ENCODE measurements around the gene SMAD6. TPM values are rescaled to one million over a fixed set of nuclear protein-coding genes. Genes with fewer than 3 reads are reported as not detected.

SMAD6 gene
- total RNA-seq, 1 donor from 2014 or later = 2.7 TPM

GRCh38 chr15:66653852-66654251 is 48.2 kb upstream of the SMAD6 start:
- H3K9me3 ChIP-seq (ENCODE audit: insufficient read depth, low read depth, low read length) = no peaks in the 10 kb centered on the region
- Mint-ChIP-seq H3K4me1 (ENCODE audit: low read depth, unreplicated experiment) (peaks cover 11% of the 10 kb centered on the region), H3K27me3 (ENCODE audit: low read depth, unreplicated experiment) (peaks cover 34% of the 10 kb centered on the region), H3K36me3 (ENCODE audit: low read depth, unreplicated experiment) (no peaks in the 10 kb centered on the region), H3K27ac (ENCODE audit: unreplicated experiment) (peak overlapping the region; percentile 41), H3K4me3 (ENCODE audit: unreplicated experiment) (no peak overlapping the region), H3K9me3 (ENCODE audit: unreplicated experiment) (no peaks in the 10 kb centered on the region)
- no peaks in the 10 kb centered on the region for H4K20me1 ChIP-seq (ENCODE audit: insufficient read depth, low read length)
- FAIRE-seq = no peak
- H2AFZ ChIP-seq (ENCODE audit: low read depth, low read length) = no peak overlapping the region
- no peak overlapping the region for H3K27ac ChIP-seq (ENCODE audit: low read depth, low read length)
- no peaks in the 10 kb centered on the region for H3K27me3 ChIP-seq (ENCODE audit: insufficient read depth, low read length)
- no peak overlapping the region for H3K9ac ChIP-seq (ENCODE audit: low read length)
- H3K79me2 ChIP-seq (ENCODE audit: insufficient read depth, low read length) = no peaks in the 10 kb centered on the region
- no peak overlapping the region for H3K4me3 ChIP-seq (ENCODE audit: insufficient read depth, low read depth, low read length)
- no peaks in the 10 kb centered on the region for H3K36me3 ChIP-seq (ENCODE audit: insufficient read depth, low read length)
- H3K4me1 ChIP-seq (ENCODE audit: insufficient read depth, low read length) = no peaks in the 10 kb centered on the region
- no peak overlapping the region for H3K4me2 ChIP-seq (ENCODE audit: low read length)
- TF ChIP-seq, protein P1, sequence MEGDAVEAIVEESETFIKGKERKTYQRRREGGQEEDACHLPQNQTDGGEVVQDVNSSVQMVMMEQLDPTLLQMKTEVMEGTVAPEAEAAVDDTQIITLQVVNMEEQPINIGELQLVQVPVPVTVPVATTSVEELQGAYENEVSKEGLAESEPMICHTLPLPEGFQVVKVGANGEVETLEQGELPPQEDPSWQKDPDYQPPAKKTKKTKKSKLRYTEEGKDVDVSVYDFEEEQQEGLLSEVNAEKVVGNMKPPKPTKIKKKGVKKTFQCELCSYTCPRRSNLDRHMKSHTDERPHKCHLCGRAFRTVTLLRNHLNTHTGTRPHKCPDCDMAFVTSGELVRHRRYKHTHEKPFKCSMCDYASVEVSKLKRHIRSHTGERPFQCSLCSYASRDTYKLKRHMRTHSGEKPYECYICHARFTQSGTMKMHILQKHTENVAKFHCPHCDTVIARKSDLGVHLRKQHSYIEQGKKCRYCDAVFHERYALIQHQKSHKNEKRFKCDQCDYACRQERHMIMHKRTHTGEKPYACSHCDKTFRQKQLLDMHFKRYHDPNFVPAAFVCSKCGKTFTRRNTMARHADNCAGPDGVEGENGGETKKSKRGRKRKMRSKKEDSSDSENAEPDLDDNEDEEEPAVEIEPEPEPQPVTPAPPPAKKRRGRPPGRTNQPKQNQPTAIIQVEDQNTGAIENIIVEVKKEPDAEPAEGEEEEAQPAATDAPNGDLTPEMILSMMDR (IDR thresholded peaks at IDR 0.05; ENCODE audit: insufficient read depth, low read depth, low read length) = no peak
- no peak for TF ChIP-seq EZH2 (IDR thresholded peaks at IDR 0.05; ENCODE audit: insufficient read depth, low read length)
- no peak for DNase-seq (ENCODE audit: low read depth)

DNA sequence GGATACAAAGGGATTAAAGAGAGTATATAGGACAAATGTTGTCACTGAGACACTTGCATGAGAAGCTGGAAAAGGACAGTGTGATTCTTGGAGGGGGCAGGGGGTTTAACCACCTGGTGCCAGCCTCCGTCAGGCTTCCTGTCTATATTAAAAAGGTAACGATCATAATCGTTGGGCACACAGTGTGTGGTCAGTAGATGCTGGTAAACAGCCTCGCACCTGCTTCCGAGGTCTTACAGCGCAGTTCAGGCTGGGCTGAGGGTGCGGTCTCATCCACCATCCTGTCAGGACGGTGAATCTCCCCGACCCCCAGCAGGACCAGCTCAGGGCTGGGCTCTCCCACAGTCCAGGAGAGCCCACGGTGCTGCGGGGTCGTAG is 47.7 kb upstream of the SMAD6 start:
- peak overlapping the region; percentile 69 for H2AFZ ChIP-seq (ENCODE audit: low read depth, low read length)
- no peak overlapping the region for H3K27ac ChIP-seq (ENCODE audit: low read depth, low read length)
- no peaks in the 10 kb centered on the region for H3K9me3 ChIP-seq (ENCODE audit: insufficient read depth, low read depth, low read length)
- no peaks in the 10 kb centered on the region for H4K20me1 ChIP-seq (ENCODE audit: insufficient read depth, low read length)
- peaks cover 11% of the 10 kb centered on the region for H3K4me1 Mint-ChIP-seq (ENCODE audit: low read depth, unreplicated experiment)
- H3K4me2 ChIP-seq (ENCODE audit: low read length) = peak overlapping the region; percentile 75
- DNase-seq (ENCODE audit: low read depth) (no peak), FAIRE-seq (no peak)
- no peak overlapping the region for H3K9ac ChIP-seq (ENCODE audit: low read length)
- no peak overlapping the region for H3K27ac Mint-ChIP-seq (ENCODE audit: unreplicated experiment)
- no peak overlapping the region for H3K4me3 ChIP-seq (ENCODE audit: insufficient read depth, low read depth, low read length)
- no peaks in the 10 kb centered on the region for H3K79me2 ChIP-seq (ENCODE audit: insufficient read depth, low read length)
- no peaks in the 10 kb centered on the region for H3K36me3 Mint-ChIP-seq (ENCODE audit: low read depth, unreplicated experiment)
- no peak for TF ChIP-seq EZH2 (IDR thresholded peaks at IDR 0.05; ENCODE audit: insufficient read depth, low read length)
- TF ChIP-seq, protein P1 (IDR thresholded peaks at IDR 0.05; ENCODE audit: insufficient read depth, low read depth, low read length) = no peak
- no peaks in the 10 kb centered on the region for H3K36me3 ChIP-seq (ENCODE audit: insufficient read depth, low read length)
- H3K4me1 ChIP-seq (ENCODE audit: insufficient read depth, low read length) = no peaks in the 10 kb centered on the region
- H3K4me3 Mint-ChIP-seq (ENCODE audit: unreplicated experiment) = no peak overlapping the region
- no peaks in the 10 kb centered on the region for H3K9me3 Mint-ChIP-seq (ENCODE audit: unreplicated experiment)
- peaks cover 34% of the 10 kb centered on the region for H3K27me3 Mint-ChIP-seq (ENCODE audit: low read depth, unreplicated experiment)
- no peaks in the 10 kb centered on the region for H3K27me3 ChIP-seq (ENCODE audit: insufficient read depth, low read length)

DNA sequence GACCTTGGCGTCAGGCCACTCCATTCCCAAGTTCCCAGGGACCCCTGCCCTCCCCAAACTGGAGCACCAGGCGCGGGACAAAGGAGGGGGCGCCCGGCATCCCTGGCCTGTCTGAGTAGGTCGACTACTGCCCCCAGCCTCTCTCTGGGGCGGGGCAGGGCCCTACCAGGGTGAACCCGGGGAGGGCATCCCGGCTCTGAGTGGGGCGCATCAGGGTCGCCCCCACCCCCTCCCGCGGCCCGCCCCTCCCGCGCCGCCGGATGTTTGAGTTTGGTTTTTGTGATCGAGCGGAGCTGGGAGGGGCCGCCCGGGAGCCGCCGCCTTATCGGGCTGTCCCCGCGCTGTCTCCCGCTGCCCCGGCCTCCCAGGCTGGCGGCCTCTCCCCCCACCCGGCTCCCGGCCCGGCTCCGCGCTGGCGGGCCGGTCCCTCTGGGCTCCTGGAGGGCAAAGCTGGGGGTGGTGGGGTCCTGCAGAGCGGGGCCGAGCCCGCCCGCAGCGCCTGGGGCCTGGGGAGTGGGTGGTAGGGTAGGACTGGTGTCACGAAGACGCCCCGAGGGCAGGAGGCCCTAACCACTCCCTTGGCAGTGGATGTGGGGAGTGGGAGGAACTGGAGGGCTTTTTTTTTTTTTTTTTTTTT is 47.2 kb upstream of the SMAD6 start:
- Histone ChIP-seq H2AFZ (ENCODE audit: low read depth, low read length) (peak overlapping the region; percentile 69), H3K9ac (ENCODE audit: low read length) (peak overlapping the region; percentile 60), H3K4me2 (ENCODE audit: low read length) (peak overlapping the region; percentile 75), H3K4me3 (ENCODE audit: insufficient read depth, low read depth, low read length) (no peak overlapping the region), H3K79me2 (ENCODE audit: insufficient read depth, low read length) (no peaks in the 10 kb centered on the region), H3K9me3 (ENCODE audit: insufficient read depth, low read depth, low read length) (no peaks in the 10 kb centered on the region), H3K27ac (ENCODE audit: low read depth, low read length) (no peak overlapping the region), H3K27me3 (ENCODE audit: insufficient read depth, low read length) (no peaks in the 10 kb centered on the region), H3K36me3 (ENCODE audit: insufficient read depth, low read length) (no peaks in the 10 kb centered on the region), H3K4me1 (ENCODE audit: insufficient read depth, low read length) (no peaks in the 10 kb centered on the region), H4K20me1 (ENCODE audit: insufficient read depth, low read length) (no peaks in the 10 kb centered on the region)
- H3K36me3 Mint-ChIP-seq (ENCODE audit: low read depth, unreplicated experiment) = no peaks in the 10 kb centered on the region
- DNase-seq (ENCODE audit: low read depth) (no peak), FAIRE-seq (no peak)
- TF ChIP-seq, protein P1 (IDR thresholded peaks at IDR 0.05; ENCODE audit: insufficient read depth, low read depth, low read length) = no peak
- TF ChIP-seq EZH2 (IDR thresholded peaks at IDR 0.05; ENCODE audit: insufficient read depth, low read length) = no peak
- H3K4me1 Mint-ChIP-seq (ENCODE audit: low read depth, unreplicated experiment) = peaks cover 10% of the 10 kb centered on the region
- H3K27ac Mint-ChIP-seq (ENCODE audit: unreplicated experiment) = no peak overlapping the region
- no peak overlapping the region for H3K4me3 Mint-ChIP-seq (ENCODE audit: unreplicated experiment)
- peaks cover 32% of the 10 kb centered on the region for H3K27me3 Mint-ChIP-seq (ENCODE audit: low read depth, unreplicated experiment)
- H3K9me3 Mint-ChIP-seq (ENCODE audit: unreplicated experiment) = no peaks in the 10 kb centered on the region

All from astrocyte (in vitro differentiated cells and primary cell).